AG20443 (cell line): ENCODE data around the gene FGF6.
"Not testable (repeated sequence)": the region's sequence is repeated elsewhere in the genome, so short reads cannot be mapped to it uniquely, and the experiment has no call there.

Experiments used
- DNase-seq: peaks from one replicate; pipeline ENCODE4 v3.0.0; 2012; ENCODE audit warnings: low spot score, mixed read lengths

Gene FGF6

GRCh38 chr12:4445156-4446101 is at the start of gene FGF6:
TSS of gene FGF6 (minus strand) at chr12:4445815. CDS start at chr12:4445570, 245 bp downstream.
- peak; percentile 8 for DNase-seq

- DNase-seq = no peak
Observed at GRCh38 chr12:4490973-4491372, 45.4 kb upstream of the FGF6 start.

- no peak for DNase-seq
Observed at GRCh38 chr12:4489556-4489955, 43.9 kb upstream of the FGF6 start.

- no peak for DNase-seq
Observed at GRCh38 chr12:4486980-4487379, 41.4 kb upstream of the FGF6 start.

GRCh38 chr12:4486049-4486699 is 40.6 kb upstream of the FGF6 start:
- DNase-seq = no peak

GRCh38 chr12:4483885-4484823 is 38.5 kb upstream of the FGF6 start:
- DNase-seq = no peak

GRCh38 chr12:4482936-4483335 is 37.3 kb upstream of the FGF6 start:
- no peak for DNase-seq

GRCh38 chr12:4478933-4479332 is 33.3 kb upstream of the FGF6 start:
- DNase-seq = no peak

- DNase-seq = peak; percentile 21
Observed at GRCh38 chr12:4477129-4477528, 31.5 kb upstream of the FGF6 start.

- no peak for DNase-seq
Observed at GRCh38 chr12:4472046-4472445, 26.4 kb upstream of the FGF6 start.

GRCh38 chr12:4471256-4471655 is 25.6 kb upstream of the FGF6 start:
- DNase-seq = no peak

- DNase-seq = no peak
Observed at GRCh38 chr12:4468994-4469393, 23.4 kb upstream of the FGF6 start.

GRCh38 chr12:4460761-4461160 is 15.1 kb upstream of the FGF6 start:
- no peak for DNase-seq

- not testable (repeated sequence) for DNase-seq
Observed at GRCh38 chr12:4455849-4456248, 10.2 kb upstream of the FGF6 start.

GRCh38 chr12:4454315-4454860 is 8.8 kb upstream of the FGF6 start:
- no peak for DNase-seq

GRCh38 chr12:4451694-4452093 is 6.1 kb upstream of the FGF6 start:
- no peak for DNase-seq

GRCh38 chr12:4450551-4451112 is 5.0 kb upstream of the FGF6 start:
- DNase-seq = no peak

GRCh38 chr12:4449851-4450221 is 4.2 kb upstream of the FGF6 start:
- DNase-seq = no peak

- DNase-seq = no peak
Observed at GRCh38 chr12:4448943-4449850, 3.6 kb upstream of the FGF6 start.

GRCh38 chr12:4448371-4448940 is 2.8 kb upstream of the FGF6 start:
- no peak for DNase-seq
